Measurements from ENCODE around the gene NHLH1.
"Not testable (repeated sequence)": the region's sequence is repeated elsewhere in the genome, so short reads cannot be mapped to it uniquely, and the experiment has no call there.

NHLH1 gene

DNA sequence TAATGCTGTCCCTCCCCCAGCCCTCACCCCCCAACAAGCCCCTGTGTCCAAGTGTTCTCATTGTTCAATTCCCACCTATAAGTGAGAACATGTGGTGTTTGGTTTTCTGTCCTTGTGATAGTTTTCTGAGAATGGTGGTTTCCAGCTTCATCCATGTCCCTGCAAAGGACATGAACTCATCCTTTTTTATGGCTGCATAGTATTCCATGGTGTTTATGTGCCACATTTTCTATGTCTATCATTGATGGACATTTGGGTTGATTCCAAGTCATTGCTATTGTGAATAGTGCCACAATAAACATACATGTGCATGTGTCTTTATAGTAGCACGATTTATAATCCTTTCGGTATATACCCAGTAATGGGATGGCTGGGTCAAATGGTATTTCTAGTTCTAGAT, 17.9 kb downstream of the NHLH1 start:
- not testable (repeated sequence) for ATAC-seq

DNA sequence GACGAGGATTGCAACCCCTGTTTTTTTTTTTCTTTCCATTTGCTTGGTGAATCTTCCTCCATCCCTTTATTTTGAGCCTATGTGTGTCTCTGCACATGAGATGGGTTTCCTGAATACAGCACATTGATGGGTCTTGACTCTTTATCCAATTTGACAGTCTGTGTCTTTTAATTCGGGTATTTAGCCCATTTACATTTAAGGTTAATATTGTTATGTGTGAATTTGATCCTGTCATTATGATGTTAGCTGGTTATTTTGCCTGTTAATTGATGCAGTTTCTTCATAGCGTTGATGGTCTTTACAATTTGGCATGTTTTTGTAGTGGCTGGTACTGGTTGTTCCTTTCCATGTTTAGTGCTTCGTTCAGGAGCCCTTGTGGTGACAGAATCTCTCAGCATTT, 21.5 kb downstream of the NHLH1 start:
- not testable (repeated sequence) for ATAC-seq

DNA sequence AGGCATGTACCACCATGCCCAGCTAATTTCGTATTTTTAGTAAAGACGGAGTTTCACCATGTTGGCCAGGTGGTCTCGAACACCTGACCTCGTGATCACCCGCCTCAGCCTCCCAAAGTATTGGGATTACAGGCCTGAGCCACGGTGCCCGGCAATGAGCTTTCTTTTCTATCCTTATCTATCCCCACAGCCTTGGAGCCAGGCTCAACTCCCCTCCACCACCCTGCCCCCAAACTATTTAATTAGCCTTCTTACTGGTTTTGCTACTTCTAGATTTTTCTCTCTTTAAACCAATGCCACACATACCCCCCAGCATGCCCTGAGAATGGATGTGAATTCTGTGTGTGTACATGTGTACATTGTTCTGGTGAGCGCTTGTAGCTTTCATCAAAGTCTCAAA, 27.8 kb downstream of the NHLH1 start:
- ATAC-seq: no peak

DNA sequence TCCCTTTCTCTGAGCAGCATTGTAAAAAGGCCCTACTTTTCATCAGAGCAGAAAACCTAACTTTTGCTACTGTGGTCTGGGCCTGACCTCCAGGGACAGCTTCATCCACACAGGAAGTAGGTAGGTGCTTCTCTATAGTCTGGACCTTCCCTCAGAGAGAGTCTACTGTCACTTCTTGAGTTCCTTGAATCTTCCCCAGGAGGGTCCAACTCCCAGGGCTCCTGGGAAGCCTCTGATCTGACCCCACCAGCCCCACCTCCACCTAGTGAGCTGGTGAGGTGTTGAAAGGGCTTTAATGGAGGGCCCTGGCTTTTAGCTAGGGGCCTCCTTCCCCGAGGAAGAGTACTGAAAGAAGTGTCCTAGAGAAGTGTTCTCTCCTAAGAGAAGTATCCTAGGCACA, 30.8 kb downstream of the NHLH1 start:
- no peak for ATAC-seq

DNA sequence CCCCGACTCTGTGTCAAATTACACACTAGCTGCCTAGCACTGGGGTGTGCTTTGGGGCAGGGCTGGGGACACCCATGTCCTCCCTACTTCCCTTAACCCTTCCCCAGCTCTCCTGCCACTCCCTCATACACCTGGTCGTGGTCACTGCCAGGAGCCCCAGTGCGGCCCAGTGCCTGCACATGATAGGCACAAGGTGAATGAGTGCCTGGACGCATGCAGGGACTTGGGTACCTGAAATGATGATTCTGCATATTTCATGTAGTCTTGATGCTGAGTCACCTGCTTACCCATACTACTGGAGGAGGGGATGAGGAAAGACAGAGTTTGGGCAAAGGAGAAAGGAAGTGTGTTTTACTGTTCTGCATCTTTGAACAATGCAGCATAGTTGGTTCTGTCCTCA, 32.0 kb downstream of the NHLH1 start:
- no peak for ATAC-seq

DNA sequence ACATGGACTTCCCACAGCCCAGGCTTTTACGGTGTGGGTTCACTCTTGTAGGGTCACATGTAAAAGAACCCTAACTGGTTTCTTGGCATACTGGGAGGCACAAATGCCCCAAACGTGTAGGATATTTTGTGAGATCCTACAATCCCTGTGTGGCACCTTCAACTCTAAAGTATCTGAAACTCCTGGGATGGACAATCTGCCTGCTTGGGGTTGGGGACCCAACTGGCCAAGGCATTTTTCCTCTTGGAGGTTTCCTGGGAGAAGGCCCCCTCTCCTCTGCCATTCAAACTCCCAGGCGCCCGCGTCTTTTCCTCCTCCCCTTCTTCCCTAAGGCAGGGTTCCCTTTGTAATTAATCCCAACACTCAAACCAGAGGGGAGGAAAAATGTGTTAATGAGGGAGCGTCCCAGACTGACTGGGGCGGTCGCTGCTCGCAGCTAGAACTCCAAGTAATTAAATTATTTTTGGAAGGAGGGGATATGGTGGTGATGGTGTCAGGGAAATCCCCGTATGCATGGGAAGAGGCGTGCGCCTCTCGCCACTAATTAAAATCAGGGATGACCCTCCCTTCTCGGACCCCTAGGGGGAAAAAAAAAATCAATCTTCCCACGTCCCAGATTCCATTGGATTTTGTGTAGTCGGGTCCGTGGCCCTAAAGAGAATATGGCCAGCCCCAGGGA, 32.8 kb downstream of the NHLH1 start:
- no peak for ATAC-seq

DNA sequence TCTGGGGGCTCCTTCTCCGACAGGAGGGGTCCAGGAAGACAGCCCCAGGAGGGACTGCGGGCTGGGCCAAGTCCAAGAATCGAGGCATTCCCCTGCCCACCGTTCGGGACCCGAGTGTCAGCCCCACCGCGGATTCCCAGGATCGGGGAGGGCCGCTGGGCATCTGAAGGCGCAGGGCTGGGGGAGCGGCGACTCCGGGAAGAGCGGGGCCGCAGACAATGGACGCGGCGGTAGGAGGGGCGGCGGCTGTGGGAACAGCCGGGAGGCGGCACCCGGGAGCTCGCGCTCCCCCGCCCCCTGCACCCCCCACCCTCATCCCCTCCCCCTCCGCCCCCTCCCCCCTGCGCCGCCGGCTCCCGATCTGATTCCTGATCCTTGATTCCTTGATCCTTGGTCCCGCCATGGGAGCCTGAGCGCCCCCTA, 33.4 kb downstream of the NHLH1 start, which contains the start of gene VANGL2:
TSS of gene VANGL2 (plus strand) at position 342 of the 423 bp plus-strand sequence. CDS start 15,274 bp downstream, outside the sequence.
- no peak for ATAC-seq

DNA sequence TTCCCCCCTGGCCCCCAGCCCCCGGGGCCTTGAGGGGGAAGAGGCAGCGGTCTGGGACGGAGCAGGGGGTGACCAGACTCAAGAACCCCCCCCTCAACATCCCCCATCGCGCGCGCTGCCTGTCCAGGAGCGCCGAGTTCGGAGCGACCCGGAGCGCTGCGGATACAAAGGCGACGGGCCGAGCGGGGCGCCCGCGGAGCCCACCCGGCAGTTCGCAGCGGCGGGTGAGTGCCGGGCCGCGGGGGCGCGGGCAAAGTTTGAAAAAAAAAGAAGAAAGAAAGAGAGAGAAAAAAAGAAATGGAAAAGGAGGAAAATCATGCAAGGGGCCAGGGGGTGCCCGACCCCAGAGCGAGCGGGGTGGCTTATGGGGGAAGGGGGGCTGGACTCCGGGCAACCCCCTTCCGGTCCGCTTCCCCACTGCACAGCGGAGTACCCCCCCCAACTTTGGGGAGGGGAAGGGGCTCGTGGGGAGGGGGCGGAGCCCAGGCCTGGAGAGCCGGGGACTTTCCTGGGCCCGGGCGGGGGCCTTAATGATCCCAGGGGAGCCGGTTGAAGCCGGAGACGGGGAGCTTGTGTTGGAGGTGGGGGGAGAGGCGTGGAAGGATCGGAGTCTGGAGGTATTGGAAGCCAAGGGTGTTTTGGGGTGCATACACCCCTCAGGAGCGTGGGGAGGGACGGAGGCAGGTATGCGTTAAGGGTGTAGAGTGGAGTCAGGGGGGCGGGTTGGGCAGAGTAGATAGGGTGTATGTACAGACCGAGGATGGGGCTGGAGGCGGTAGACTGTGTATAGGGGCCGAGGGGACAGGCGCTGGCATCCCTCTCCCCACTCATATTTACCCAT, 34.0 kb downstream of the NHLH1 start:
- ATAC-seq: peak in 1 of 2 donors; percentile 28

DNA sequence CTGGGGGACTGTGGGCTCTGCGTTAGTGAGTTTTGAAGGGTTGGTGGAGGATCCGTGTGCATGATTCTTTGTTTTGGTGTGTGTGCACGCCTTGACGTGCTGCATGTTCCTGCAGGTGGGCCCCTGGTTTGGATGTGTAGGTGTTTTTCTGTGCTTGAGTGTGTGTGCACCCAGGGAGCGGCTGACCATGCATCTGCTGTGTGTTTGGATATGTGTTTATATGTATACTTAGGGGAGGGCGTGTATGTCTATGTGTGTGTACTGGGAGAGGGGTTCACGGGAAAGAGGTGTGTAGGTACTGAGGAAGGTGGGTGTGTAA, 34.6 kb downstream of the NHLH1 start:
- no peak for ATAC-seq

DNA sequence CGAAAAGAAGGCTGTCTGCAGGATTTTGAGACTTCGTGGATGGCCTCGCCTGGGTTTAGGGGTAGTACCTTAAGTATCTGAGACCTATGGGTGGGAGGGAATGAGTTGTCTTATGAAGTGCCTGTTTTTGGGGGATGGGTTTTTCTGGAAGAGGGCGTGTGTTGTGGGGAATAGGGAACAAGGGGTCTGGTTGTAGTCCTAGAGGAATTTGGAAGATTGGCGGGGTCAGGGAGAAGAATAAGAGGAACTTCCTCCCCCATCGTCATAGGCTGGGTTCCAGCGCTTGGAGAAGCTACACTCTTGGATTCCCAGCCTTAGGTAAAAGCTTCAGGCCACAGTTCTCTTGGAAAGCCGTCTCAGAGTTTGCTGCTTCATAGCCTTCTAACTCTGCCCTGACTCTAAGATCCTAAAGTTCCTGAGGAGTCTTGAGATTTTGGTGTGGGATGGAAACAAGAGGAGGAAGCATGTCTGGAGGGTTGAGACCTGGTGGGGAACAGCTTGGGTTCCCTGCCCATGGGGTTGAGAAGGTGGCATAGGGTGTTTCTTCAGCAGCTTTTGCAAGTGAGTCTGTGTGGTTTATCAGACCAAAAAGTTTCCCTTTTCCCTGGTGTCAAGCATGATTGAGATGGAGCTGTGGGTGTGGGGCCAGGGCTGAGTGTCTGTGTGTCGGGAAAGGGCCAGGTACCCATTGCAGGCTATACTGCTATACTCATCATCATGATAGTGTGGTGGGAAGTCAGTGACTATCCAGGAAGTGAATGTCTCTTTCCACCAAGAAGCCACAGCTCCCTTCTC, 35.3 kb downstream of the NHLH1 start:
- no peak for ATAC-seq

DNA sequence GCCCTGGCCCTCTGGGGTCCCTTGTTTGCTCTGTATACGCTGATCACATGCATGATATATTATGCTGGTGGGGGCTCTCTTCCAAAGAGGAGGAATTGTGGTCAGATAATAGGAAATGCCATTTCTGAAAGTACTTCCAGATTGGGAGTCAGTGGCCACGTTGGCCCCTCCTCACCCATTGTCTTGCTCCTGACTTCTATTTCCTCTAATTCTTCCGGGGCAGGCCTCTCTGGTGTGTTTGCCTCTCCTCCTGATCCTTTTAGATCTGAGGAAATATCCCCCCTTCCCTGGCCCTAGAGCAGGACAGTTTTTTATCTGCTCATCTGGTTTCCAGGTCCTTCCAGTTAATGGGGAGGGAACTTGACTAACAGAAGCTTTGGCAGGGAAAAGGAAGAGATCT, 36.4 kb downstream of the NHLH1 start:
- ATAC-seq: no peak

DNA sequence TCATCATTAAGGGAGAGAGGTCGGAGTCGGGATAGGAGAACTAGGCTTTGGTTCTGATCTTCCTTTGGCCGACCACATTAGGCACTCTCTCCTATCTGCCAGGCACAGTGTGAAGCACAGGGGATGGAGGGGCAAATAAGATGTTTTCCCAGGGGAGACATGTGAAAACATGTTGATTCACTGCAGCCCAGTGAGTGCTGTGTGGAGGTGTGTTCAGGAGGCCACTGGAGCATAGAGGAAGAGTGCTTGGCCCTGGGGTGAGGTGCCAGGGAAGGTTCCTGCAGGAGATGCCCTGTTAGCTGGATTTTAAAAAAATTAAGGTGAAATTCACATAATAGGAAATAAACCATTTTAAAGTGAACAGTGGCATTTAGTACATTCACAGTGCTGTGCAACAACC, 37.2 kb downstream of the NHLH1 start:
- no peak for ATAC-seq

DNA sequence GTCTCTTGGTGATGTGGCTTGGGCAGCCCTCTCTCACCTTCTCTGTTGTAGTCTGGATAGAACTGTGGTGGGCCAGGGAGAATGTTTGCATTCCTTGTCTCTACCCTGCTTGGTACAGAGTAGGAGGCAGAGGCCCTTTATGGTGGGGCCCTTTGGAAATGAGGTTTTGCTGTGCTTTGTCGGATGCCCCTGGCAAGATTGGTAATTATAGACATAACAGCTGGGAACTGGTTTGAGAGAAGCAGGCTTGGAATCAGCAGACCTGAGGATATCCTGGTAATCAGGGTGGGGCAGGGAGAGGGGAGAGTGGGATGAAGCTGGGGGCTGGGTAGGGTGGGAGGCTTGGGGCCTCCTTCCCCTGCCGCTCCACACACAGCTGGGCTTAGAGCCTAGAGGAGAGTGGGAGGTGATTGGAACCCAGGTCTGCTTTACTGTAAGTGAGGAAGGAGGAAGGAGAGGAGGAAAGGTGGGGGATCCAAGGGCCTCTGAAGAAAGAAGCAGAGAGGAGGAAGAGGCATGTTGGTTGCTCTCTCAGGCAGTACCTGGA, 38.5 kb downstream of the NHLH1 start:
- no peak for ATAC-seq

DNA sequence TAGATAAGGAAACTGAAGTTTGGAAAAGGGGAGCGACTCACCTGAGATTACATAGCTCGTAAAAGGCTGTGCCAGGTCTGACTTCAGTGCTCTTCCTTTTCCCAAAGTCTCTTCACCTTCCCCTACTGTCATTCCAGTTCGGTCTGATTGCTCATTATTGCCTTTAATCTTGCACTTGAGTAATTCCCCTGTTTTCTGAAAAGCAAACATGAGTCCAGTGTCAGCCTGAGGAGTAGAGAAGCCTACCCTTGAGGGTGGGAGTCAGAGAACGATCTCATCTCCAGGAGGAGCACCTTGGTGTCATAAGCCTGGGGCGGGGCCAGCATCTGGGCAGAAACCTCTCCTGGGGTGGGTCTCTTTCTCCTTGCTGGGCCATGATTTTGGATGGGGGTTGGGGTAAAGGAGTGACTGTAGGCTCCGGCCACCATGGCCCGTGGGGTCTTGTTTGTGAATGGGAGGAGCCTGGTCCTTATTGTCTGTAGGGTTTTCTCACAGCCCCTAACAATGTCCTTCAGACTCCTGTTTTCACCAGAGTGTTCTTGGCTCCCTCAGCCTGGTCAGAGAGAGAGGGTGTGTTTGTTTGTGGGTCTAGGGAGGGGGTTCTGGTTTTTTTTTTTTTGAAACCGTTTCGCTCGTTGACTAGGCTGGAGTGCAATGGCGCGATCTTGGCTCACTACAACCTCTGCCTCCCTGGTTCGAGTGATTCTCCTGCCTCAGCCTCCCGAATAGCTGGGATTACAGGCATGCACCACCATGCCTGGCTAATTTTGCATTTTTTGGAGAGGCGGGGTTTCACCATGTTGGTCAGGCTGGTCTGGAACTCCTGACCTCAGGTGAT, 39.5 kb downstream of the NHLH1 start:
- ATAC-seq: no peak

DNA sequence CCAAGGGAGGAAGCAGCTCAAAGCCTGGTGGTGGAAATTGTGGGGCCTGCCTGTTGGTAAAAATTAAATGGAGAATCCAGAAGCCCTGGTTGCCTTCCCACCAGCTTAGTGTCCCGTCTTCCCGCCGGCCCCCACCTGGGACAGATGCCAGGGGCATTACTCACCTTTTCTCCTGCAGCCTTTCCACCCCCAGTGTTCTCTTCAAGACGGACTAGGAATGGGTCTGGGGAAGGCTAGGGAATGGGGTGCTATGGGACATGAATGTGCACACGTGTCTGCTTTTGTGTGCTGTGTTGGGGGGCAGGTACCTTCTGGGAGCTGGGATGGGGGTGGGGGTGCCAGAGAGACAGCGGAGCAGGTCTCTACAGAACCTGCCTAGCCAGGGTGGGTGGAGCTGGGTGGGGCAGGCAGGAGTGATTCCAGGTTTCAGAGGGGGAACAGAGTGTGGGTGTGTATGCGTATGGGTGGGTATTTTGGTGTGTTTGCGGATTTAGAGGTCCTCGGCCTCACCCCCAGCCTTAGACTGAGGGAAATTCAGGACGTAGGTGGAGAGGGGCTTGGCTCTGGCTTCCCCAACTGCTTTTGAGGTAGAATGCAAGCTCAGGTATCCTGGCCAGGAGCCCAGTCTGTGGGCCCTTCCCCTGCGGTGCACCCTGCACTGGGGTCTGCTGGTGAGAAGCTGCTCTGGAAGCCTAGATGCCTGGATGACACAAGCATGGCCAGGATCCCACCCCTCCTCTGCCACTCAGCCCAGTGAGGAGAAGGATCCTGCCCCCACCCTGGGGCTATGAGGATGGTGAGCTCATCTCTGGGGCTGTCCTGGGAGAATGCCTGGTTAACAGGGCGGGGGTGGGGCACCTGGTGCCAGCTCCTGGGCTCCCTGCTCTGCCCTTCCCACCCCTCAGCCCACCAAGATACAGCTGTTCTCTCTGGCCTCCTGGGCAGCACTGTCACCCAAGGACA, 41.2 kb downstream of the NHLH1 start:
- ATAC-seq: no peak

DNA sequence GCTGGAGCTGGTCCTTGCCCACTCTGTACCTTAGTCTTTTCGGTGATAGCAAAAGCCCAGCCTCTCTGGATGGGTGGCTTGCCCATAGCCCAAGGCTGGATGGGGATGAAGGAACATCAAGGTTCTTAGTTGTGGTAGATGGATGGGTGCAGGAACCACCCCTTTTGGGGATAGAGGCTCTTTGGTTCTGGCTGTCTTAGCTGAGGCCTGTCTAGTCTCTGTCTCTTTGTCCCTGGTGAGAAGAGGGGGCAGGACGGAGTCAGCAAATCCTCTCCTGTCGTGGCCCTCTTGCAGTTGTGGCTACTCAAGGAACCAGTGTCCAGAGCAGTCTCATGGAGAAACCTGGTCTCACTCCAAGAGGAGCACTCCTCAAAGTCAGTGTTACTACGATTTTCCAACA, 42.0 kb downstream of the NHLH1 start:
- no peak for ATAC-seq

DNA sequence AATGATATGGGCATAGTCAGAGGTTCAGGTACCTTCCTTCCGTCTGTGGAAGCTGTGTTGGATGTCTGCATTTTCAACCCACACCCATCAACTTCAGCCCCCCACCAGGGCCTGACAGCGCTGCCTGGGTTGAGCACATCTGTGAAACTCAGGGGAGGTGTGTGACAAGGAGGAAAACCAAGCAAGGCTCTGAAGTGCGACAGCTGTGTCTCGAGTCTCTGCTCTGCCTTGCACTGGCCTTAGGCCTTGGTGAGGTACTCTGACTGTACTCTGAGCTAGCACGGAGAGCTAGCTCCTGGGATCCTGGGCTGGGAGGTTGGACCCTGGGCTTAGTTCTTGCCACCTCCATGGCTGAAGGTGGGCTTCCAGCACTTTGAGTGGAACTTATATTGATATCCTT, 42.6 kb downstream of the NHLH1 start:
- ATAC-seq: no peak

DNA sequence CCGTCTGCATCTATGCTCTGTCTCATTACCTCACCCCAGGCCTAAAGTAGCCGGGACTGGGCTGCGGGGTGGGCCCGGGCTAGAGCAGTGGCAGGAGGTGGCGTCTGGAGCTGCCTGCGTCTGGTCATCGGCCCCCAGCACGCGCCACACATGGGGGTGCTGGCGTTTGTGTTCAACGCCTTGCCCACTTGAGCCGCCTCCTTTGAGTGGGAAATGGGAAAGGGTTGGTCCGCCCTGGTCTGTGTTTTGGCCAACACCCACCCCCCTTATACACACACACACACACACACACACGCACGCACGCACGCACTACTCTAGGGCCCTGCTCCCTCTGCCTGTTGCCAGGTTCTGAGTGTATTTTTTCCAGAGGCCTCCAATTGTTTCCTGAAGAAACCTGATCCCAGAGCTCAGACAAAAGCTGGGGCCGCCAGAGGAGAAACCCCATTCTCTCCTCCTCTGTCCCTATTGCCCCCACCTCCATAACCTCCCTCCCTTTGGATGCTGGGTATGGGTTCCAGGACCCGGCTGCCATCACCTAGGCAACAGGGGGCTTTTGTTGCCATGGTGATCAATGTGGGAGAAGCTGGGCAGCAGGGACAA, 43.6 kb downstream of the NHLH1 start:
- no peak for ATAC-seq

DNA sequence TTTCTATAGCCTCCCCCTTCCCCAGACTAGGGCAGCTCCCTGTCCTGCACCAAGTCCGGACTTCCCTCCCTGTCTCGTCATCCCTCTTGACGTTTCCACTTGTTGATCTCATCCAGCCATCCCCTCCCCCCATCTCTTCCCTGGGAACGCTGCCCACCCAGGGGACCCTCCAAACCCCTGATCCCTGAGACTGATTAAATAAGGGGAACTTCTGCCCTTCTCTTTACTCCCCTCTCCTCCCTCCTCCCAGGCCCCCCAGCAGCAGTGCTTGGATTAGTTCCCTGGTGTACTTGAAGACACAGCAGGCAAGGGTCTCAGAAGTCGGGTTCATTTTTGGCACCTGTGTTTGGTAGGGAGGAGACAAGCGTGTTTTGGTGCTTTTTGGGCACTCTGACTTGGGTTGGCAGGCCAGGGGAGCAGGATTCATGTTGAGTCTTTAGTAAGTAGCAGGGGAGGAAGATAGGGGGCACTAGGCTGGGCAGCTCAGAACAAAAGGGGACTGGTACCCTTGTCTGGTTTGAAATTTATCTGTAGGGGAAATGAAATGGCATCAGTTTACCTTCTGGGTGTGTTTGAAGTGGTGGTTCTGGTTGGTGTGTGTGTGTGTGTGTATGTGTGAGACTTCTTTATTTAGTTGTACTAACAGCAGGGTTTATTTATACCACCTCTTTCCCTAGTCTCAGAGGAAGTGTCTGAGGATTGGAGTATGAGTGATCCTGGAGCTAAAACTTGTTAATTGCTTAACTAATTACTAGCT, 44.6 kb downstream of the NHLH1 start:
- no peak for ATAC-seq

DNA sequence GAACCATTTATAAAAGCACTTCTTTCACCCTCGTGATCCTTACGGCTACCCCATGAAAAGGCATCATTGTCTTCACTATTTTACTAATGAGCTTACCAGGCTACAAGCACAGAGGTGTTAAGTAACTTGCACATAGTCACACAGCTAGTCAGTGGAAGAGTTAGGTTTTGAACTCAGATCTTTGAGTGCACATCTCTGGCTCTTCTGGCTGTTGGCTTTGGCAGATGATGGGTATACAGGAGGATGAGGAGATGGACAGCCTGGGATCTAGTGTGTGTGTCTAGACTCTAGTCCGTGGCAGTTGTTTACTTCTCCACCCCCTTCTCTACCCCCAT, 45.1 kb downstream of the NHLH1 start:
- no peak for ATAC-seq

Measured in activated CD4-positive, CD25-positive, alpha-beta regulatory T cell treated with anti-CD3 and anti-CD28 coated beads, Interleukin-2, amount 50 U/mL, for 24 hours (primary cell).